Ishikawa (cell line): ENCODE results near the gene RFNG.

ENCODE experiments used
- CEBPB ChIP-seq: IDR thresholded peaks from 2 replicates; pipeline ENCODE4 v1.6.1; 2012
- CREB1 ChIP-seq: IDR thresholded peaks from 2 replicates; pipeline ENCODE4 v1.6.1; 2012; ENCODE audit warnings: low read depth
- EGR1 ChIP-seq: IDR thresholded peaks from 2 replicates; pipeline ENCODE4 v1.6.1; 2012
- EP300 ChIP-seq: IDR thresholded peaks from 2 replicates; pipeline ENCODE4 v1.6.1; 2012; ENCODE audit warnings: borderline replicate concordance
- FOXM1 ChIP-seq: IDR thresholded peaks from 2 replicates; pipeline ENCODE4 v1.6.1; 2012; ENCODE audit warnings: low read depth, borderline replicate concordance
- NFIC ChIP-seq: IDR thresholded peaks from 2 replicates; pipeline ENCODE4 v1.6.1; 2012
- TAF1 ChIP-seq: IDR thresholded peaks from 2 replicates; pipeline ENCODE4 v1.6.1; 2012; ENCODE audit warnings: low read depth, mild to moderate bottlenecking
- TCF12 ChIP-seq: IDR thresholded peaks from 2 replicates; pipeline ENCODE4 v1.6.1; 2012; ENCODE audit warnings: low read depth
- ZBTB7A ChIP-seq: IDR thresholded peaks from 2 replicates; pipeline ENCODE4 v1.6.1; 2012; ENCODE audit warnings: low read depth
- TF ChIP-seq, protein P1 (sequence below): IDR thresholded peaks from 2 replicates; pipeline ENCODE4 v1.6.1; 2012; ENCODE audit warnings: low read depth, mild to moderate bottlenecking
- TF ChIP-seq, protein P2 (sequence below): IDR thresholded peaks from 2 replicates; pipeline ENCODE4 v1.6.1; 2012
- TF ChIP-seq, protein P3 (sequence below): IDR thresholded peaks from 2 replicates; pipeline ENCODE4 v1.6.1; 2012

DNA sequence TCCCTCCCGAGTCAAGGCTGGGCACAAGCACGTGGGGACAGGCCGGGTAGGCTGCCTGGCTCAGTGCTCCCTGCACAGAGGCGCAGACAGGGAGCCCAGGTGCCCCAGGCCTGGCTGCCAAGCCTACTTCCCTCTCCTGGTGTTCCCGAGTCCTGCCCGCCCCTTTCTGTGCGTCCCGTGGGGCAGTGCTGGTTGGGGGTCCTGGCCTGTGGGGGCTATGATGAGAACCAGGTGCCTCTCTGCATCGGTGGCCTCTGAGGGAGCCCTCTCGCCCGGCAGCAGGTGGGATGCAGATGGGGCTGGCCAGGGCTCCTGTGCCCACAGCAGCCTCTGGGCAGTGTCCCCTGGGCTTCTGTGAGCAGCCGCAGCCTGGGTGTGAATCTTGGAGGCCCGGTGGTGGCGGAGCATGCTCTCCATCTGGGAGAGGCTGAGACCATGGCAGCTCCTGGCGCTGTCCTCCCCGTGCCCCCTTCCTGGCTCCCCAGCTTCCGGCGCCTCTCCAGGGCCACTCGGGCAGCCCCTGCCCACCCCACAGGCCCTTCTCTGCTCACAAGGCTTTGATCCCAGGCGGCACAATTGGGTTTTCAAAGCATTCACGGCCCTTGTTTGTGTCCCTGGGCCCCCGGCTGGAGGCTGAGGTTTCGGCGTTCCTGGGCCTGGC is 36.2 kb downstream of the RFNG start:
- TF ChIP-seq TCF12 (no peak), EP300 (no peak), TAF1 (no peak), ZBTB7A (no peak), CEBPB (no peak), EGR1 (no peak), FOXM1 (no peak), CREB1 (no peak), NFIC (no peak)
- TF ChIP-seq, protein P1, sequence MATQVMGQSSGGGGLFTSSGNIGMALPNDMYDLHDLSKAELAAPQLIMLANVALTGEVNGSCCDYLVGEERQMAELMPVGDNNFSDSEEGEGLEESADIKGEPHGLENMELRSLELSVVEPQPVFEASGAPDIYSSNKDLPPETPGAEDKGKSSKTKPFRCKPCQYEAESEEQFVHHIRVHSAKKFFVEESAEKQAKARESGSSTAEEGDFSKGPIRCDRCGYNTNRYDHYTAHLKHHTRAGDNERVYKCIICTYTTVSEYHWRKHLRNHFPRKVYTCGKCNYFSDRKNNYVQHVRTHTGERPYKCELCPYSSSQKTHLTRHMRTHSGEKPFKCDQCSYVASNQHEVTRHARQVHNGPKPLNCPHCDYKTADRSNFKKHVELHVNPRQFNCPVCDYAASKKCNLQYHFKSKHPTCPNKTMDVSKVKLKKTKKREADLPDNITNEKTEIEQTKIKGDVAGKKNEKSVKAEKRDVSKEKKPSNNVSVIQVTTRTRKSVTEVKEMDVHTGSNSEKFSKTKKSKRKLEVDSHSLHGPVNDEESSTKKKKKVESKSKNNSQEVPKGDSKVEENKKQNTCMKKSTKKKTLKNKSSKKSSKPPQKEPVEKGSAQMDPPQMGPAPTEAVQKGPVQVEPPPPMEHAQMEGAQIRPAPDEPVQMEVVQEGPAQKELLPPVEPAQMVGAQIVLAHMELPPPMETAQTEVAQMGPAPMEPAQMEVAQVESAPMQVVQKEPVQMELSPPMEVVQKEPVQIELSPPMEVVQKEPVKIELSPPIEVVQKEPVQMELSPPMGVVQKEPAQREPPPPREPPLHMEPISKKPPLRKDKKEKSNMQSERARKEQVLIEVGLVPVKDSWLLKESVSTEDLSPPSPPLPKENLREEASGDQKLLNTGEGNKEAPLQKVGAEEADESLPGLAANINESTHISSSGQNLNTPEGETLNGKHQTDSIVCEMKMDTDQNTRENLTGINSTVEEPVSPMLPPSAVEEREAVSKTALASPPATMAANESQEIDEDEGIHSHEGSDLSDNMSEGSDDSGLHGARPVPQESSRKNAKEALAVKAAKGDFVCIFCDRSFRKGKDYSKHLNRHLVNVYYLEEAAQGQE: no peak
- TF ChIP-seq, protein P2, sequence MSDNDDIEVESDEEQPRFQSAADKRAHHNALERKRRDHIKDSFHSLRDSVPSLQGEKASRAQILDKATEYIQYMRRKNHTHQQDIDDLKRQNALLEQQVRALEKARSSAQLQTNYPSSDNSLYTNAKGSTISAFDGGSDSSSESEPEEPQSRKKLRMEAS: no peak
- TF ChIP-seq, protein P3, sequence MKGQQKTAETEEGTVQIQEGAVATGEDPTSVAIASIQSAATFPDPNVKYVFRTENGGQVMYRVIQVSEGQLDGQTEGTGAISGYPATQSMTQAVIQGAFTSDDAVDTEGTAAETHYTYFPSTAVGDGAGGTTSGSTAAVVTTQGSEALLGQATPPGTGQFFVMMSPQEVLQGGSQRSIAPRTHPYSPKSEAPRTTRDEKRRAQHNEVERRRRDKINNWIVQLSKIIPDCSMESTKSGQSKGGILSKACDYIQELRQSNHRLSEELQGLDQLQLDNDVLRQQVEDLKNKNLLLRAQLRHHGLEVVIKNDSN: no peak
